Loucy (cell line): ENCODE results near the gene ZNF44.

Experiments
- H2AFZ ChIP-seq: fragments of 200-600 bp; sonication (generic); 2 replicates; pipeline ENCODE4 v1.6.0; 2016; ENCODE audit warnings: antibody characterized with exemption, mild to moderate bottlenecking, low read length, moderate library complexity
- H3F3A ChIP-seq: fragments of 200-600 bp; 2 replicates; pipeline ENCODE4 v1.6.0; 2016; ENCODE audit warnings: antibody characterized with exemption, low read depth, mild to moderate bottlenecking
- H3K27me3 ChIP-seq: fragments of 200-600 bp; sonication (generic); 2 replicates; pipeline ENCODE4 v1.6.1; 2014; ENCODE audit warnings: low read length, mild to moderate bottlenecking; ENCODE audit not compliant: insufficient read depth, poor library complexity, severe bottlenecking
- H3K36me3 ChIP-seq: fragments of 200-600 bp; sonication (generic); 2 replicates; pipeline ENCODE4 v1.6.1; 2016; ENCODE audit warnings: low read length; ENCODE audit not compliant: insufficient read depth
- H3K4me1 ChIP-seq: fragments of 200-600 bp; sonication (generic); 2 replicates; pipeline ENCODE4 v1.5.1; 2014; ENCODE audit warnings: low read length, mild to moderate bottlenecking; ENCODE audit not compliant: insufficient read depth, poor library complexity, severe bottlenecking
- H3K4me2 ChIP-seq: fragments of 200-600 bp; sonication (generic); 2 replicates; pipeline ENCODE4 v1.6.0; 2014; ENCODE audit warnings: antibody characterized with exemption, low read length, low read depth, mild to moderate bottlenecking; ENCODE audit not compliant: poor library complexity, severe bottlenecking
- H3K4me3 ChIP-seq: fragments of 200-600 bp; sonication (generic); 2 replicates; pipeline ENCODE4 v1.5.1; 2014; ENCODE audit warnings: low read length, mild to moderate bottlenecking, mixed read lengths; ENCODE audit not compliant: poor library complexity, severe bottlenecking
- H3K79me2 ChIP-seq: fragments of 200-600 bp; sonication (generic); 2 replicates; pipeline ENCODE4 v1.6.1; 2014; ENCODE audit warnings: low read length; ENCODE audit not compliant: insufficient read depth
- H3K9ac ChIP-seq: fragments of 200-600 bp; sonication (generic); 2 replicates; pipeline ENCODE4 v1.6.0; 2014; ENCODE audit warnings: mild to moderate bottlenecking, low read depth, low read length, moderate library complexity; ENCODE audit not compliant: poor library complexity, severe bottlenecking
- H3K9me2 ChIP-seq: fragments of 200-600 bp; sonication (generic); replicated peaks from 2 replicates; pipeline ENCODE4 v1.6.1; 2016; ENCODE audit warnings: low read depth, low read length, mixed read lengths
- H3K9me3 ChIP-seq: fragments of 200-600 bp; sonication (generic); 2 replicates; pipeline ENCODE4 v1.6.1; 2014; ENCODE audit warnings: mild to moderate bottlenecking, antibody characterized with exemption, low read length, low read depth; ENCODE audit not compliant: insufficient read depth
- H4K20me1 ChIP-seq: fragments of 200-600 bp; sonication (generic); 2 replicates; pipeline ENCODE4 v1.6.0; 2014; ENCODE audit warnings: antibody characterized with exemption, low read length, mild to moderate bottlenecking; ENCODE audit not compliant: insufficient read depth, poor library complexity, severe bottlenecking
- EZH2phosphoT487 ChIP-seq: fragments of 200-600 bp; IDR thresholded peaks from 2 replicates; pipeline ENCODE4 v1.6.1; 2018; ENCODE audit warnings: antibody characterized with exemption, mild to moderate bottlenecking, moderate library complexity, borderline replicate concordance
- TF ChIP-seq, protein P1 (sequence below): fragments of 200-600 bp; sonication (generic); conservative IDR thresholded peaks from 2 replicates; pipeline ENCODE4 v1.5.1; 2014; ENCODE audit warnings: mild to moderate bottlenecking, antibody characterized with exemption, low read length

The ZNF44 gene

DNA sequence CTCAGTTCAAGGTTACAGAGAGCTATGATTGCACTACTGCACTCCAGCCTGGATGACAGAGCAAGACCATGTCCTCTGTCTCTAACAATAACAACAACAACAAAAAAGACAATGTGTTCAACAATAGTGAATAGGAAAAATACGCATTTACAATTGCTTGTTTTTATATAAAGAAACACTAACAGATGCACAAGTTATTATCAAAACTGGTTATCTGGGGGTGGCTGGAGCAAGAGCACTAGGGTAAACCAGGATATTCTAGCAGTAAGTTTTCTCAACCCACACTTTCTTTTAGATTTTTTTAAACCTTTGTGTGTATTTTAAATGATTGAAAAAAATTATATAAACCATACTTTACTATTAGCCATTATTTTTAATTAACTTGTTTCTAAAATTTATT is 33.1 kb downstream of the ZNF44 start:
- no peaks in the 10 kb centered on the region for H3K9me2 ChIP-seq
- H4K20me1 ChIP-seq = no peaks in the 10 kb centered on the region
- no peak overlapping the region for H3K4me2 ChIP-seq
- no peaks in the 10 kb centered on the region for H3K4me1 ChIP-seq
- no peak overlapping the region for H3K9ac ChIP-seq
- H3K9me3 ChIP-seq = no peaks in the 10 kb centered on the region
- TF ChIP-seq EZH2phosphoT487 = no peak
- TF ChIP-seq, protein P1, sequence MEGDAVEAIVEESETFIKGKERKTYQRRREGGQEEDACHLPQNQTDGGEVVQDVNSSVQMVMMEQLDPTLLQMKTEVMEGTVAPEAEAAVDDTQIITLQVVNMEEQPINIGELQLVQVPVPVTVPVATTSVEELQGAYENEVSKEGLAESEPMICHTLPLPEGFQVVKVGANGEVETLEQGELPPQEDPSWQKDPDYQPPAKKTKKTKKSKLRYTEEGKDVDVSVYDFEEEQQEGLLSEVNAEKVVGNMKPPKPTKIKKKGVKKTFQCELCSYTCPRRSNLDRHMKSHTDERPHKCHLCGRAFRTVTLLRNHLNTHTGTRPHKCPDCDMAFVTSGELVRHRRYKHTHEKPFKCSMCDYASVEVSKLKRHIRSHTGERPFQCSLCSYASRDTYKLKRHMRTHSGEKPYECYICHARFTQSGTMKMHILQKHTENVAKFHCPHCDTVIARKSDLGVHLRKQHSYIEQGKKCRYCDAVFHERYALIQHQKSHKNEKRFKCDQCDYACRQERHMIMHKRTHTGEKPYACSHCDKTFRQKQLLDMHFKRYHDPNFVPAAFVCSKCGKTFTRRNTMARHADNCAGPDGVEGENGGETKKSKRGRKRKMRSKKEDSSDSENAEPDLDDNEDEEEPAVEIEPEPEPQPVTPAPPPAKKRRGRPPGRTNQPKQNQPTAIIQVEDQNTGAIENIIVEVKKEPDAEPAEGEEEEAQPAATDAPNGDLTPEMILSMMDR = no peak
- H3K36me3 ChIP-seq = no peaks in the 10 kb centered on the region
- no peaks in the 10 kb centered on the region for H3F3A ChIP-seq
- no peaks in the 10 kb centered on the region for H3K79me2 ChIP-seq
- no peaks in the 10 kb centered on the region for H3K27me3 ChIP-seq
- H3K4me3 ChIP-seq = no peak overlapping the region
- H2AFZ ChIP-seq = no peak overlapping the region

DNA sequence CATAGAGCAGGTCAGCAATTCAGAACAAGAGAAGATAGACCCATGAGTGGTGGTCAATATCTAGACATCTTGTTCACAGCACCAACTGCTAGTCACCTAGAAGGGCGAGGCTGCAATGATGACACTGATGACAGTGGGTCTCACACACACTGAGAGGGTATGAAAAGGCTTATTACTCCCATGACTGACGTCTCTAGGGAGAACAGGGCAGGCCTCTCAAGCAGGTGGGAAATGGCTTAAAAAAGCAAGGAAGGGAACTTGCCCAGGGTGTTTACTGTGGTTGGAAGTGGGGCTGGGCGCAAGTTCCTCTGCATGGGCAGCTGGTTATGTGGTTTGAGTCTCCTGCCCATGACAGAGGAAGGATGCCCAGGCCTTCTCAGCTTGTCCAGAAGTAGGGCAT is 33.8 kb downstream of the ZNF44 start:
- H3K4me2 ChIP-seq = no peak overlapping the region
- H2AFZ ChIP-seq = no peak overlapping the region
- TF ChIP-seq, protein P1 = no peak
- TF ChIP-seq EZH2phosphoT487 = no peak
- H3K9me2 ChIP-seq = no peaks in the 10 kb centered on the region
- H3K36me3 ChIP-seq = no peaks in the 10 kb centered on the region
- H3K4me1 ChIP-seq = no peaks in the 10 kb centered on the region
- no peaks in the 10 kb centered on the region for H3F3A ChIP-seq
- no peaks in the 10 kb centered on the region for H3K27me3 ChIP-seq
- H3K79me2 ChIP-seq = no peaks in the 10 kb centered on the region
- H3K9me3 ChIP-seq = no peaks in the 10 kb centered on the region
- no peak overlapping the region for H3K9ac ChIP-seq
- H3K4me3 ChIP-seq = no peak overlapping the region
- H4K20me1 ChIP-seq = no peaks in the 10 kb centered on the region

DNA sequence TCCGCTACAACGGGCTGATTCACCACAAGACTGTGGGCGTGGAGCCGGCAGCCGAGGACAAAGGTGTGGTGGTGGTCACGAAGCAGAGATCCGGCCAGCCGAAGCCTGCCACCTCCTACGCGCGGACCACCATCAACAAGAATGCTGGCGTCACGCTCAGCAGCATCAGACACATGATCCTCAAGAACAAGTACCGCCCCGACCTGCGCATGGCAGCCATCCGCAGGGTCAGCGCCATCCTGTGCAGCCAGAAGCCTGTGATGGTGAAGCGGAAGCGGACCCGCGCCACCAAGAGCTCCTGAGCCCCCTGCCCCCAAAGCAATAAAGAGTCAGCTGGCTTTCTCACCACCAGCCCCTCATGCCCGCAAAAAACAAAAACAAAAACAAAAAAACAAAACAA is 34.4 kb downstream of the ZNF44 start:
- Histone ChIP-seq H2AFZ (no peak overlapping the region), H3K9me3 (no peaks in the 10 kb centered on the region)
- TF ChIP-seq EZH2phosphoT487 = no peak
- TF ChIP-seq, protein P1 = no peak

More for the DNA sequence above, 34.4 kb downstream of the ZNF44 start:
- Histone ChIP-seq H3K27me3 (no peaks in the 10 kb centered on the region), H4K20me1 (no peaks in the 10 kb centered on the region), H3K9me2 (no peaks in the 10 kb centered on the region), H3K4me3 (no peak overlapping the region), H3K79me2 (no peaks in the 10 kb centered on the region), H3K4me1 (no peaks in the 10 kb centered on the region), H3K36me3 (no peaks in the 10 kb centered on the region), H3K4me2 (no peak overlapping the region), H3K9ac (no peak overlapping the region), H3F3A (no peaks in the 10 kb centered on the region)
